ENCODE measurements around the gene NXPE3.

NXPE3 gene

DNA sequence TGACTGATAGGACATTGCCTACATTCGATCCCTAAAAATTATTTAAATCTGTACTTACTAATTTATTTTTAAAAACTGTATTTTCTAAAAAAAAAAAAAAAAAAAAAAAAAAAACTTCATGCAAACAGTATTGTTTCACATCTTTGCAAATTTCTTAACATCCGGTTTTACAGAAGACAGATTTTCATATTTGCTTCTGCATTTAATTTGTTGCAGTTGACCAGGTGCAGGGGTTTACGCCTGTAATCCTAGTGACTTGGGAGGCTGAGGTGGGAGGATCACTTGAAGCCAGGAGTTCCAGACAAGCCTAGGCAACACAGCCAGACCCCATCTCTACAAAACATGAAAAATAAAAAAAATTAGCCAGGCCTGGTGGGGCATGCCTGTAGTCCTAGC, 63.9 kb downstream of the NXPE3 start:
- Histone ChIP-seq H3K36me3 (no peaks in the 10 kb centered on the region), H3K27ac (no peak overlapping the region), H3K4me3 (ENCODE audit: low read depth, low read length) (no peak overlapping the region), H3K27me3 (ENCODE audit: insufficient read depth, low read depth, severe bottlenecking) (no peaks in the 10 kb centered on the region), H3K9me3 (ENCODE audit: severe bottlenecking) (no peaks in the 10 kb centered on the region)
- TF ChIP-seq, protein P1, sequence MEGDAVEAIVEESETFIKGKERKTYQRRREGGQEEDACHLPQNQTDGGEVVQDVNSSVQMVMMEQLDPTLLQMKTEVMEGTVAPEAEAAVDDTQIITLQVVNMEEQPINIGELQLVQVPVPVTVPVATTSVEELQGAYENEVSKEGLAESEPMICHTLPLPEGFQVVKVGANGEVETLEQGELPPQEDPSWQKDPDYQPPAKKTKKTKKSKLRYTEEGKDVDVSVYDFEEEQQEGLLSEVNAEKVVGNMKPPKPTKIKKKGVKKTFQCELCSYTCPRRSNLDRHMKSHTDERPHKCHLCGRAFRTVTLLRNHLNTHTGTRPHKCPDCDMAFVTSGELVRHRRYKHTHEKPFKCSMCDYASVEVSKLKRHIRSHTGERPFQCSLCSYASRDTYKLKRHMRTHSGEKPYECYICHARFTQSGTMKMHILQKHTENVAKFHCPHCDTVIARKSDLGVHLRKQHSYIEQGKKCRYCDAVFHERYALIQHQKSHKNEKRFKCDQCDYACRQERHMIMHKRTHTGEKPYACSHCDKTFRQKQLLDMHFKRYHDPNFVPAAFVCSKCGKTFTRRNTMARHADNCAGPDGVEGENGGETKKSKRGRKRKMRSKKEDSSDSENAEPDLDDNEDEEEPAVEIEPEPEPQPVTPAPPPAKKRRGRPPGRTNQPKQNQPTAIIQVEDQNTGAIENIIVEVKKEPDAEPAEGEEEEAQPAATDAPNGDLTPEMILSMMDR (IDR thresholded peaks at IDR 0.05; ENCODE audit: low read depth, low read length): no peak
- no peak for DNase-seq

DNA sequence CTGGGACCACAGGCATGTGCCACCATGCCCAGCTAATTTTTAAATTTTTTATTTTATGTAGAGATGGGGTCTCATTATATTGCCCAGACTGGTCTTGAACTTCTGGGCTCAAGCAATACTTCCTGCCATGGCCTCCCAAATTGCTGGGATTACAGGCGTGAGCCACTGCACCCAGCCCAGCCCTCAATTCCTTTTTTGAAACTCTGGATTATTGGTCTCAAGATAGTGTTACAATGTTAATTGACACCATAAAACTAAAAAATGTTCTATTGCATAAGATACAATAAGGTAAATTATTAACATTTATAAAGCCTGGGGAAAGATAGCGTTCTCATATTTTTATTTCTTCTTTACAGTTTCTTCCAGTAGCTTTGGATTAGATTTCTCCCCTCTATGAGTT, 66.4 kb downstream of the NXPE3 start:
- Histone ChIP-seq H3K27me3 (ENCODE audit: insufficient read depth, low read depth, severe bottlenecking) (no peaks in the 10 kb centered on the region), H3K36me3 (no peaks in the 10 kb centered on the region), H3K9me3 (ENCODE audit: severe bottlenecking) (no peaks in the 10 kb centered on the region), H3K27ac (no peak overlapping the region), H3K4me3 (ENCODE audit: low read depth, low read length) (no peak overlapping the region)
- DNase-seq: no peak
- TF ChIP-seq, protein P1 (IDR thresholded peaks at IDR 0.05; ENCODE audit: low read depth, low read length): no peak

DNA sequence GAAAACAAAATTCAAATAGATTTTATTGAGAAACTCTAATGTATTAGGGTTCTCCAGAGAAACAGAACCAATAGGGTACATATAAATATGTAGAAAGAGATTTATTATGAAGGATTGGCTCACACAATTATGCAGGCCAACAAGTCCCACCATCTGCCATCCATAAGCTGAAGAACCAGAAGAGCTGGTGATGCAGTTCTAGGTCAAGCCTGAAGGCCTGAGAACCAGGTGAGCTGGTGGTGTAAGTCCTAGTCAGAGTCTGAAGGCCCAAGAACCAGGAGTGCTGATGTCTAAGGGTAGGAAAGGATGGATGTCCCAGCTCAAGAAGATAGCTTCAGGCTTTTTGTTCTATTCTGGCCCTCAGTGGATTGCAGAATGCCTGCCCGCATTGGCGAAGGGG, 67.7 kb downstream of the NXPE3 start:
- no peaks in the 10 kb centered on the region for H3K27me3 ChIP-seq (ENCODE audit: insufficient read depth, low read depth, severe bottlenecking)
- no peaks in the 10 kb centered on the region for H3K9me3 ChIP-seq (ENCODE audit: severe bottlenecking)
- TF ChIP-seq, protein P1 (IDR thresholded peaks at IDR 0.05; ENCODE audit: low read depth, low read length): no peak
- no peak overlapping the region for H3K4me3 ChIP-seq (ENCODE audit: low read depth, low read length)
- no peak for DNase-seq
- no peak overlapping the region for H3K27ac ChIP-seq
- H3K36me3 ChIP-seq: no peaks in the 10 kb centered on the region

DNA sequence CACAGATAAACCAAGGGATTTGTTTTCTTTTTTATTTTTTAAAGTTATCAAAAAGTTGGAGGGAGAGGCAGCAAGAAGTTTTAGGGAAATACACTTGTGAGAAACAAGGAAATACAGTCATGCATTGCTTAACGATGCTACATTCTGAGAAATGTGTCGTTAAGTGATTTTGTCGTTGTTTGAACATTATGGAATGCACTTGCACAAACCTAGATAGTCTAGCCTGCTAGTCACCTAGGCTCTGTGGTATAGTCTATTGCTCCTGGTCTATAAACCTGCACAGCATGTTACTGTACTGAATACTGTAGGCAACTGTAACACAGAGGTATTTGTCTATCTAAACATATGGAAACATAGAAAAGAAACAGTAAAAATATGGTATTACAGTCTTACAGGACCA, 68.3 kb downstream of the NXPE3 start:
- Histone ChIP-seq H3K27ac (no peak overlapping the region), H3K27me3 (ENCODE audit: insufficient read depth, low read depth, severe bottlenecking) (no peaks in the 10 kb centered on the region), H3K9me3 (ENCODE audit: severe bottlenecking) (no peaks in the 10 kb centered on the region), H3K36me3 (no peaks in the 10 kb centered on the region; the same call in 1 of the 2 replicates), H3K4me3 (ENCODE audit: low read depth, low read length) (no peak overlapping the region)
- TF ChIP-seq, protein P1 (IDR thresholded peaks at IDR 0.05; ENCODE audit: low read depth, low read length): no peak
- no peak for DNase-seq

DNA sequence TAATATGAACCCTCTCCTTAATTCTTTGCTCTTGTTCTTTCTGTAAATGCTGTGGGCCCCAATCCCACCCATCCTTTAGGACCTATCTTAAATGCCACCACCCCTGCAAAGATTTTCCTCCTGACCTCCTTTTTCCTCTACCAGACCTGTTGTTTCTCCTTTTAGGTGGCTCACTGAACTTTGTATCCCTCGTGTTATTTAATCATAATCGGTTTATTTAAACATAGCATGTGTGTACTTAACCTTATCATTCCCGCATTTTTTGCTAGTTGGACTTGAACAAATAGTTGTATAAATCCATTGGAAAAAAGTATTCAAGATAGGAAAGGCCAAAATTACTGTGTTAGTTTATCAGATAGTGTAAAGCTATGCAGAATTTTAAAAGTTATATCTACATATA, 69.3 kb downstream of the NXPE3 start:
- Histone ChIP-seq H3K9me3 (ENCODE audit: severe bottlenecking) (no peaks in the 10 kb centered on the region), H3K4me3 (ENCODE audit: low read depth, low read length) (no peak overlapping the region), H3K27me3 (ENCODE audit: insufficient read depth, low read depth, severe bottlenecking) (no peaks in the 10 kb centered on the region), H3K27ac (no peak overlapping the region), H3K36me3 (peaks cover 5% of the 10 kb centered on the region)
- TF ChIP-seq, protein P1 (IDR thresholded peaks at IDR 0.05; ENCODE audit: low read depth, low read length): no peak
- DNase-seq: no peak
